Measurements from ENCODE around the gene TMEM42. TPM values are rescaled to one million over a fixed set of nuclear protein-coding genes. Genes with fewer than 3 reads are reported as not detected.

Gene TMEM42
- total RNA-seq, 1 experiment from 2014 or later, result 12.7 TPM

- no TSS peak for BruUV-seq (replicated peaks)
- POLR2A ChIA-PET, result no interaction called here
- no peaks in the 10 kb centered on the region for H3K27me3 ChIP-seq (ENCODE audit: control insufficient read depth, insufficient read depth, low read length)
- no peaks in the 10 kb centered on the region for H3K36me3 ChIP-seq (ENCODE audit: control insufficient read depth, insufficient read depth, low read length)
- no peak overlapping the region for H3K27ac ChIP-seq (ENCODE audit: low read length)
- in situ Hi-C loops (cut with HindIII; ENCODE audit: low pct_unique_long_range_greater_than_20kb, low sequenced_read_pairs), result no loop called here
- intact Hi-C loops (cut with micrococcal nuclease; ENCODE audit: unreplicated experiment), result no loop called here
- DNase-seq (ENCODE audit: low read depth, low spot score) (no peak), ATAC-seq (no peak)
- CTCF ChIA-PET, result no interaction called here
- H3K4me3 ChIP-seq (ENCODE audit: low read depth in 2 of 2, low read length in 2 of 2), result no peak overlapping the region
- no peaks in the 10 kb centered on the region for H3K9me3 ChIP-seq (ENCODE audit: control insufficient read depth, insufficient read depth, low read depth, low read length)
- no peaks in the 10 kb centered on the region; the same call in 1 of the 2 replicates for H3K4me1 ChIP-seq (ENCODE audit: control insufficient read depth, insufficient read depth, low read length)
- TF ChIP-seq TCF7L2 (IDR thresholded peaks at IDR 0.05; ENCODE audit: low read depth, low read length), result no peak
- no peak for TF ChIP-seq SIN3A (IDR thresholded peaks at IDR 0.05; ENCODE audit: borderline replicate concordance, insufficient read depth, low read depth, low read length)
- no peak for TF ChIP-seq CTCF (IDR thresholded peaks at IDR 0.05)
- no peak for TF ChIP-seq POLR2AphosphoS5 (IDR thresholded peaks at IDR 0.05; ENCODE audit: low read depth, low read length)
- TF ChIP-seq REST (IDR thresholded peaks at IDR 0.05; ENCODE audit: insufficient read depth in 1 of 2, low read depth in 2 of 2, low read length in 1 of 2), result no peak
Observed at GRCh38 chr3:44867421-44868111, 5.9 kb downstream of the TMEM42 start.

GRCh38 chr3:44870375-44871061 is 8.8 kb downstream of the TMEM42 start:
- Histone ChIP-seq H3K4me3 (ENCODE audit: low read depth in 2 of 2, low read length in 2 of 2) (no peak overlapping the region), H3K27me3 (ENCODE audit: control insufficient read depth, insufficient read depth, low read length) (no peaks in the 10 kb centered on the region), H3K9me3 (ENCODE audit: control insufficient read depth, insufficient read depth, low read depth, low read length) (no peaks in the 10 kb centered on the region), H3K36me3 (ENCODE audit: control insufficient read depth, insufficient read depth, low read length) (no peaks in the 10 kb centered on the region), H3K4me1 (ENCODE audit: control insufficient read depth, insufficient read depth, low read length) (no peaks in the 10 kb centered on the region; the same call in 1 of the 2 replicates), H3K27ac (ENCODE audit: low read length) (no peak overlapping the region)
- DNase-seq (ENCODE audit: low read depth, low spot score) (no peak), ATAC-seq (no peak)
- no peak for TF ChIP-seq SIN3A (IDR thresholded peaks at IDR 0.05; ENCODE audit: borderline replicate concordance, insufficient read depth, low read depth, low read length)
- no peak for TF ChIP-seq REST (IDR thresholded peaks at IDR 0.05; ENCODE audit: insufficient read depth in 1 of 2, low read depth in 2 of 2, low read length in 1 of 2)
- TF ChIP-seq TCF7L2 (IDR thresholded peaks at IDR 0.05; ENCODE audit: low read depth, low read length), result no peak
- TF ChIP-seq POLR2AphosphoS5 (IDR thresholded peaks at IDR 0.05; ENCODE audit: low read depth, low read length), result no peak
- no peak for TF ChIP-seq CTCF (IDR thresholded peaks at IDR 0.05)
- in situ Hi-C loops (cut with HindIII; ENCODE audit: low pct_unique_long_range_greater_than_20kb, low sequenced_read_pairs) (no loop called here), intact Hi-C loops (cut with micrococcal nuclease; ENCODE audit: unreplicated experiment) (no loop called here)
- ChIA-PET POLR2A (no interaction called here), CTCF (no interaction called here)
- BruUV-seq (replicated peaks), result no TSS peak
